H1 (cell line): ENCODE data around the gene RILPL1. TPM values are rescaled to one million over a fixed set of nuclear protein-coding genes. Genes with fewer than 3 reads are reported as not detected.

Experiments used
- CHD1 ChIP-seq: IDR thresholded peaks from 2 replicates; pipeline ENCODE4 v1.6.1; 2012; ENCODE audit warnings: low read depth, low read length, improper control_type of control experiment
- EGR1 ChIP-seq: IDR thresholded peaks from 2 replicates; pipeline ENCODE4 v1.6.1; 2011; ENCODE audit warnings: low read depth, low read length, borderline replicate concordance
- EP300 ChIP-seq, 2 experiments: IDR thresholded peaks; 1 replicate in 1 of 2; 2 replicates in 1 of 2; pipeline ENCODE4 v1.6.1; 2011 to 2012; ENCODE audit warnings: low read depth in 2 of 2, low read length in 2 of 2, mild to moderate bottlenecking in 2 of 2, borderline replicate concordance in 1 of 2, inconsistent platforms in 1 of 2, moderate library complexity in 1 of 2
- MAX ChIP-seq: IDR thresholded peaks from 2 replicates; pipeline ENCODE4 v1.6.1; 2012; ENCODE audit warnings: inconsistent platforms
- SAP30 ChIP-seq: fragments of 300-600 bp; sonication (generic); IDR thresholded peaks from 2 replicates; pipeline ENCODE4 v1.7.1; 2012; ENCODE audit warnings: low read length, moderate library complexity, mild to moderate bottlenecking, inconsistent platforms; ENCODE audit not compliant: insufficient read depth, insufficient replicate concordance
- polyA plus RNA-seq, 7 experiments: library from polyadenylated mRNA; depleted of rRNA in 3 of 7; stranded (reverse) in 5 of 7; unstranded in 2 of 7; fragments of >200 nt in 5 of 7; fragments of 200-250 nt in 2 of 7; gene quantifications; 1 replicate in 5 of 7; 2 replicates in 1 of 7; 4 replicates in 1 of 7; pipeline versions ENCODE4 v1.2.1 to v1.2.3, GENCODE V29; 2011 to 2013; ENCODE audit warnings: missing spikeins in 2 of 7, mixed read lengths in 2 of 7
- total RNA-seq: library from RNA; stranded (reverse); fragmentation: NEBNext Ultra II Directional; extraction: Animal tissue kit (Norgen Biotek cat#: 25700); gene quantifications from 2 replicates; pipeline ENCODE4 v1.2.1, GENCODE V29; 2021

RILPL1 gene
- total and polyA plus RNA-seq, 2 of the 8 experiments (the other 6 are each of a cell fraction or from before 2014, with no cell fraction given), result 6.7 to 9.4 TPM

GRCh38 chr12:123491056-123491455 lies 42.5 kb downstream of the RILPL1 start (continued):
- TF ChIP-seq MAX (no peak), SAP30 (no peak), EP300 (IDR thresholded peaks at IDR 0.05; ENCODE audit: borderline replicate concordance in 1 of 2, low read depth in 2 of 2, low read length in 2 of 2) (no peak), EGR1 (no peak), CHD1 (no peak)
